Smooth muscle cell (in vitro differentiated cells): ENCODE data around the gene INHBE. TPM values are rescaled to one million over a fixed set of nuclear protein-coding genes. Genes with fewer than 3 reads are reported as not detected.
"Not testable (repeated sequence)": the region's sequence is repeated elsewhere in the genome, so short reads cannot be mapped to it uniquely, and the experiment has no call there.

Experiments used
- DNase-seq: peaks from one replicate; lab custom pipeline; 2025; ENCODE audit not compliant: unreplicated experiment; lab: John Stamatoyannopoulos, UW
- H2AFZ ChIP-seq: fragments of 200-600 bp; sonication (generic); 2 replicates; pipeline ENCODE4 v1.6.0; 2016; ENCODE audit warnings: antibody characterized with exemption, low read depth, mild to moderate bottlenecking
- H3F3A ChIP-seq: fragments of 200-600 bp; sonication (generic); 2 replicates; pipeline ENCODE4 v1.6.0; 2017; ENCODE audit warnings: antibody characterized with exemption, low read depth
- H3K27ac ChIP-seq: fragments of 200-600 bp; sonication (generic); 2 replicates; pipeline ENCODE4 v1.5.1; 2016; ENCODE audit warnings: low read depth, mild to moderate bottlenecking
- H3K27me3 ChIP-seq: fragments of 200-600 bp; sonication (generic); 2 replicates; pipeline ENCODE4 v1.6.1; 2016; ENCODE audit warnings: low read depth, mild to moderate bottlenecking
- H3K36me3 ChIP-seq: fragments of 200-600 bp; sonication (generic); 2 replicates; pipeline ENCODE4 v1.5.1; 2016; ENCODE audit warnings: low read depth
- H3K4me1 ChIP-seq: fragments of 200-600 bp; sonication (generic); 2 replicates; pipeline ENCODE4 v1.5.1; 2016; ENCODE audit warnings: low read depth
- H3K4me2 ChIP-seq: fragments of 200-600 bp; sonication (generic); 2 replicates; pipeline ENCODE4 v1.6.0; 2016; ENCODE audit warnings: mild to moderate bottlenecking
- H3K4me3 ChIP-seq: fragments of 200-600 bp; sonication (generic); 2 replicates; pipeline ENCODE4 v1.5.1; 2016; ENCODE audit warnings: mild to moderate bottlenecking
- H3K79me2 ChIP-seq: fragments of 200-600 bp; sonication (generic); 2 replicates; pipeline ENCODE4 v1.6.0; 2016; ENCODE audit warnings: low read depth, mild to moderate bottlenecking
- H3K9ac ChIP-seq: fragments of 200-600 bp; sonication (generic); 2 replicates; pipeline ENCODE4 v1.6.0; 2016; ENCODE audit warnings: low read depth
- H3K9me3 ChIP-seq: fragments of 200-600 bp; sonication (generic); replicated peaks from 2 replicates; pipeline ENCODE4 v1.5.1; 2016; ENCODE audit warnings: low read depth
- H4K20me1 ChIP-seq: fragments of 200-600 bp; sonication (generic); 2 replicates; pipeline ENCODE4 v1.6.0; 2016; ENCODE audit warnings: low read depth
- WGBS: methylation state at CpG from one replicate; pipeline ENCODE4 v1.1.7; 2016; ENCODE audit warnings: low lambda C conversion rate; 5-methylcytosine and 5-hydroxymethylcytosine counted together
- polyA plus RNA-seq: library from polyadenylated mRNA; unstranded; fragments of >200 nt; fragmentation: Nextera tagmentation; extraction: Ambion mirVana; gene quantifications from 2 replicates; pipeline ENCODE4 v1.2.1, GENCODE V29; 2016
- total RNA-seq: library from RNA; depleted of rRNA; stranded (reverse); fragments of >200 nt; gene quantifications from 2 replicates; pipeline ENCODE4 v1.2.3, GENCODE V29; 2014
- TF ChIP-seq, protein P1 (sequence below): fragments of 200-600 bp; sonication (generic); IDR thresholded peaks from 2 replicates; pipeline ENCODE4 v1.5.1; 2017; ENCODE audit warnings: borderline replicate concordance, mild to moderate bottlenecking, antibody characterized with exemption; ENCODE audit not compliant: insufficient read depth, poor library complexity, severe bottlenecking

The INHBE gene
- total and polyA plus RNA-seq, 2 experiments from 2014 or later = 2.1 to 11.5 TPM

DNA sequence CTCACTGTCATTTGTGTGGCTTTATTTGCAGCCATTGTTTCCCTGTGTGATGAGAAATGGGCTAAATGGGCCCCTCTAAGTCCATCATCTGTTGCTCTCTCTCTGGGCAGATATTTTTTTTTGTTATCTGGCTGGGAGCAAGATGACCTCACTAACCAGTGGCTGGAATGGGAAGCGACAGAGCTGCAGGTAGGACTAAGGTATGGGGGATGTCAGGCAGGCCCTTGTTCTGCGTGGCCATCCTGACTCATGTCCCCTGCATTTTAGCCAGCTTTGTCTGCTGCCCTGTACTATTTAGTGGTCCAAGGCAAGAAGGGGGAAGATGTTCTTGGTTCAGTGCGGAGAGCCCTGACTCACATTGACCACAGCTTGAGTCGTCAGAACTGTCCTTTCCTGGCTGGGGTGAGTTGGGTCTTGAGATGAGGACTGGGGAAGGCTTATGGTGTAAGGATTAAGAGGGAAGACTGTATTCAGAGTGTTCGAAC is 34.1 kb downstream of the INHBE start:
- Histone ChIP-seq H3K9me3 (no peaks in the 10 kb centered on the region), H3K79me2 (peaks cover 27% of the 10 kb centered on the region), H2AFZ (no peak overlapping the region), H3K27ac (peak overlapping the region; percentile 61), H3K9ac (peak overlapping the region; percentile 90), H3K4me3 (peak overlapping the region; percentile 89), H3K27me3 (no peaks in the 10 kb centered on the region), H3F3A (no peaks in the 10 kb centered on the region), H4K20me1 (peaks cover 8% of the 10 kb centered on the region), H3K4me2 (peak overlapping the region; percentile 96), H3K36me3 (peaks cover 13% of the 10 kb centered on the region), H3K4me1 (peaks cover 11% of the 10 kb centered on the region)
- 74% methylated on average over 5 of the region's 5 CpGs for WGBS
- TF ChIP-seq, protein P1, sequence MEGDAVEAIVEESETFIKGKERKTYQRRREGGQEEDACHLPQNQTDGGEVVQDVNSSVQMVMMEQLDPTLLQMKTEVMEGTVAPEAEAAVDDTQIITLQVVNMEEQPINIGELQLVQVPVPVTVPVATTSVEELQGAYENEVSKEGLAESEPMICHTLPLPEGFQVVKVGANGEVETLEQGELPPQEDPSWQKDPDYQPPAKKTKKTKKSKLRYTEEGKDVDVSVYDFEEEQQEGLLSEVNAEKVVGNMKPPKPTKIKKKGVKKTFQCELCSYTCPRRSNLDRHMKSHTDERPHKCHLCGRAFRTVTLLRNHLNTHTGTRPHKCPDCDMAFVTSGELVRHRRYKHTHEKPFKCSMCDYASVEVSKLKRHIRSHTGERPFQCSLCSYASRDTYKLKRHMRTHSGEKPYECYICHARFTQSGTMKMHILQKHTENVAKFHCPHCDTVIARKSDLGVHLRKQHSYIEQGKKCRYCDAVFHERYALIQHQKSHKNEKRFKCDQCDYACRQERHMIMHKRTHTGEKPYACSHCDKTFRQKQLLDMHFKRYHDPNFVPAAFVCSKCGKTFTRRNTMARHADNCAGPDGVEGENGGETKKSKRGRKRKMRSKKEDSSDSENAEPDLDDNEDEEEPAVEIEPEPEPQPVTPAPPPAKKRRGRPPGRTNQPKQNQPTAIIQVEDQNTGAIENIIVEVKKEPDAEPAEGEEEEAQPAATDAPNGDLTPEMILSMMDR = no peak
- no peak for DNase-seq

DNA sequence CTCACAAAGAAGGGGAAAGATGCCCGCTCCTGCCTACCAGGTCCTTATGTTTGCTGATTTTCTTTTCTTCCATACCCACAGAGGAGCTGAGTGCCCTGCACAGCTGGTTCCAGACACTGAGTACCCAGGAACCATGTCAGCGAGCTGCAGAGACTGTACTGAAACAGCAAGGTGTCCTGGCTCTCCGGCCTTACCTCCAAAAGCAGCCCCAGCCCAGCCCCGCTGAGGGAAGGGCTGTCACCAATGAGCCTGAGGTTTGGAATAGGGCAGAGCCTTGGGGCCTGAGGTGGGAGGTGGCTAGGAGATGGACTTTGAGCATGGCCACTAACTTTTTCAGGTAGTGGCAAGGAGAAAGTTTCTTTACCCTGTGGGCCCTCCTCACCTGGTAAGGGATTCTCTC is 35.0 kb downstream of the INHBE start:
- Histone ChIP-seq H2AFZ (no peak overlapping the region), H4K20me1 (peaks cover 8% of the 10 kb centered on the region), H3K27me3 (no peaks in the 10 kb centered on the region), H3K9ac (no peak overlapping the region), H3K36me3 (peaks cover 13% of the 10 kb centered on the region), H3K4me2 (no peak overlapping the region), H3K9me3 (no peaks in the 10 kb centered on the region), H3F3A (no peaks in the 10 kb centered on the region), H3K4me3 (no peak overlapping the region), H3K4me1 (peaks cover 11% of the 10 kb centered on the region), H3K27ac (no peak overlapping the region), H3K79me2 (peaks cover 27% of the 10 kb centered on the region)
- TF ChIP-seq, protein P1 = no peak
- 96% methylated on average over 4 of the region's 4 CpGs for WGBS
- no peak for DNase-seq

DNA sequence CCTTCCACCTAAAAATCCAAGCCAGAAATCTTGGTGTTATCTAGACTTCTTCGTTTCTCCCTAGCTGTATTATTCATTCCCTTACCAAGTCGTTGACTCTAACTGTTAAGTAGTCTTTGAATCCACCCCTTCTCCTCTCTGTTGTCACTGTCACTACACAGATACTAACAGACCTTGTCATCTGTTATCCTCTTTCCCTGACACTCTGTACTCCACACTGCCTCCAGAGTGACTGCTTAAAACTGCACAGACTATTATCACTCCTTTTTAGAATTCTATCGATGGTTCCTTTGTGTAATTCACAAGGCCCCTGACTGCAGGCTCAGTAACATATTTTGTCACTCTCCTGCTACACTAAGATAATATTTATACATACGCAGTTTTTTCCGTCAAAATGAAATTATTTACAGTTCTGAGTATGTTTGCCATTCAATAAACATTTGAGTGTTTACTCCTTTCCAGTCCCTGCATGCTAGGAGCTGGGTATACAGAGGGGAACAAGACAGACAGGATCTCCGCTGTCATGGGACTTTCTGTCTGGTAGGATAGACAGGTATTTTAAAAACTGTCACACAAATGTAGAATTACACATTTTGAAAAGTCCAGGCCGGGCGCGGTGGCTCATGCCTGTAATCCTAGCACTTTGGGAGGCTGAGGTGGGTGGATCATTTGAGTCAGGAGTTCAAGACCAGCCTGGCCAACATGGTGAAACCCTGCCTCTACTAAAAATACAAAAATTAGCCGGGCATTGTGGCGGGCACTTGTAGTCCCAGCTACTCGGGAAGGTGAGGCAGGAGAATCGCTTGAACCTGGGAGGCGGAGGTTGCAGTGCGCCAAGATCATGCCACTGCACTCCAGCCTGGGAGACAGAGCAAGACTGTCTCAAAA is 36.5 kb downstream of the INHBE start:
- H3K4me2 ChIP-seq = no peak overlapping the region
- peaks cover 8% of the 10 kb centered on the region for H4K20me1 ChIP-seq
- no peak overlapping the region for H3K27ac ChIP-seq
- H3K27me3 ChIP-seq = no peaks in the 10 kb centered on the region
- peaks cover 27% of the 10 kb centered on the region for H3K79me2 ChIP-seq
- no peak overlapping the region for H3K9ac ChIP-seq
- H2AFZ ChIP-seq = no peak overlapping the region
- H3K4me1 ChIP-seq = peaks cover 11% of the 10 kb centered on the region
- WGBS = 95% methylated on average over 15 of the region's 15 CpGs
- H3K36me3 ChIP-seq = peaks cover 13% of the 10 kb centered on the region
- no peak for DNase-seq
- TF ChIP-seq, protein P1 = peak; percentile 2
- no peak overlapping the region for H3K4me3 ChIP-seq
- H3K9me3 ChIP-seq = no peaks in the 10 kb centered on the region
- no peaks in the 10 kb centered on the region for H3F3A ChIP-seq

DNA sequence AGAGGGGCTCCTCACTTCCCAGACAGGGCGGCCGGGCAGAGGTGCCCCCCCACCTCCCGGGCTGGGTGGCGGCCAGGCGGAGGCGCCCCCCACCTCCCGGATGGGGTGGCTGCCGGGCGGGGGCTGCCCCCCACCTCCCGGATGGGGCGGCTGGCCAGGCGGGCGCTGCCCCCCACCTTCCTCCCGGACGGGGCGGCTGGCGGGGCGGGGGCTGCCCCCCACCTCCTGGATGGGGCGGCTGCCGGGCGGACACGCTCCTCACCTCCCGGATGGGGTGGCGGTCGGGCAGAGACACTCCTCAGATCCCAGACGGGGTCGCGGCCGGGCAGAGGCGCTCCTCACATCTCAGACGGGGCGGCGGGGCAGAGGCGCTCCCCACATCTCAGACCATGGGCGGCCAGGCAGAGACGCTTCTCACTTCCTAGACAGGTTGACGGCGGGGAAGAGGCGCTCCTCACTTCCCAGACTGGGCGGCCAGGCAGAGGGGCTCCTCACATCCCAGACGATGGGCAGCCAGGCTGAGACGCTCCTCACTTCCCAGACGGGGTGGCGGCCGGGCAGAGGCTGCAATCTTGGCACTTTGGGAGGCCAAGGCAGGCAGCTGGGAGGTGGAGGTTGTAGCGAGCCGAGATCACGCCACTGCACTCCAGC is 40.1 kb downstream of the INHBE start:
- H3K4me2 ChIP-seq, H3K4me1 ChIP-seq, H2AFZ ChIP-seq, H3K9ac ChIP-seq, H3K9me3 ChIP-seq, DNase-seq, H4K20me1 ChIP-seq, H3K27ac ChIP-seq, H3K79me2 ChIP-seq, H3K27me3 ChIP-seq, H3F3A ChIP-seq, H3K4me3 ChIP-seq: not testable (repeated sequence)
- WGBS = over 99% methylated on average over 20 of the region's 48 CpGs
- peaks cover 19% of the 10 kb centered on the region for H3K36me3 ChIP-seq
